ENCODE data around the gene G6PD. TPM values are rescaled to one million over a fixed set of nuclear protein-coding genes. Genes with fewer than 3 reads are reported as not detected.
"Not testable (repeated sequence)": the region's sequence is repeated elsewhere in the genome, so short reads cannot be mapped to it uniquely, and the experiment has no call there.

G6PD gene
- polyA plus RNA-seq, 4 donors, result 10.5 to 23.4 (median 13.3) TPM

GRCh38 chrX:154507673-154508383 is 38.8 kb downstream of the G6PD start:
- WGBS, 3 donors, result 82 to 89% (median 87%) methylated on average over 13 to 24 of the region's 24 CpGs
- Histone ChIP-seq H3K36me3 (ENCODE audit: control insufficient read depth in 3 of 3, insufficient read depth in 2 of 3, low read depth in 1 of 3, low read length in 3 of 3) (peaks cover 1 to 60% (median 2%) of the 10 kb centered on the region in 3 donors), H3K4me3 (ENCODE audit: low read depth in 1 of 3, low read length in 3 of 3) (no peak overlapping the region), H3K27ac (ENCODE audit: low read depth in 1 of 3, low read length in 2 of 3) (no peak overlapping the region), H3K27me3 (ENCODE audit: control insufficient read depth in 3 of 3, insufficient read depth in 3 of 3, low read length in 3 of 3) (no peaks in the 10 kb centered on the region), H3K4me1 (ENCODE audit: control insufficient read depth in 3 of 3, insufficient read depth in 2 of 3, low read depth in 1 of 3, low read length in 2 of 3) (no peaks in the 10 kb centered on the region), H3K9me3 (ENCODE audit: control insufficient read depth in 2 of 2, insufficient read depth in 1 of 2, low read depth in 1 of 2, low read length in 1 of 2) (no peaks in the 10 kb centered on the region)
- no peak for DNase-seq
- FAIRE-seq, result no peak

DNA sequence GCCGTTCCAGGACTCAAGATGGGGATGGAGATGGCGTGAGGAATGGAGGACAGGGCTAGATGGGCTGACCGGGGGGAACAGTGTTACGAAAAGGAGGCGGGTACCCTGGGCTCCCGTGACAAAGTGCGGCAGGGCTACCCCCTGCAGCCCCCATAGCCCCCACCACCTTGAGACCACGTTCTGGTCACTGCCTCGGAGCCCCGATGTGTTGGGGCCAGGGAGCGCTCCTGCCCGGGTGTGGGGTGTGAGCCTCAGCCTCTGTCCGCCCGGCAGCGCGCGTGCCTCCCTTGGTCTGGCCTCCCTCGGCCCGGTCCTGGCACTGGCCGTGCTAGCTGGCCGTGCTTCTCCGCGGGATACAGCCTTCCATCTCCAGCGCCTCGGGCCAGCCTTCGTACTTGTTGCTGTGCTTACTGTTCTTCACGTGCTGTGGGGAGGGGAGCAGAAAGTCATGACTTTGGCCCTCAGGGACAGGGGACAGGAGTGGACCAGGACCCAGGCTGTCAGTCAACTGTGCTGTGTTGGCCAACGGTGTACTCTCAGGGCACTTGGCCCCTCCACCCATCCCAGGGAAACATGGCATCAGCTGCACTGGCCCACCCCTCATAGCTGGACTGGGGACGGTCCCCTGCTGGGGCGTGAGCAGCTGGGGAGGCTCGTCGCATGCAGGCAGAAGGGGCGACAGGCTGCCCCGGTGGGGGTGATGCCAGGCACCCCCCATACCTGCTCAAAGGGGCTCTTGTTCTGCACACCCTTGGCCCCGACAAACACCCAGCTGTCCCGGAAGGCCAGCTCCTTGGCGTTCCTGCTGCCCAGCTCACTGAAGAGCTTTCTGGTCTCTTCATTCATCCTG is 39.9 kb downstream of the G6PD start:
- no peak overlapping the region for H3K4me3 ChIP-seq (ENCODE audit: low read depth in 1 of 3, low read length in 3 of 3)
- no peaks in the 10 kb centered on the region for H3K9me3 ChIP-seq (ENCODE audit: control insufficient read depth in 2 of 2, insufficient read depth in 1 of 2, low read depth in 1 of 2, low read length in 1 of 2)
- 90 to 94% (median 93%) methylated on average over 24 to 37 of the region's 37 CpGs for WGBS, 3 donors
- peaks cover 1 to 52% (median 2%) of the 10 kb centered on the region in 3 donors for H3K36me3 ChIP-seq (ENCODE audit: control insufficient read depth in 3 of 3, insufficient read depth in 2 of 3, low read depth in 1 of 3, low read length in 3 of 3)
- FAIRE-seq, result no peak
- no peaks in the 10 kb centered on the region for H3K4me1 ChIP-seq (ENCODE audit: control insufficient read depth in 3 of 3, insufficient read depth in 2 of 3, low read depth in 1 of 3, low read length in 2 of 3)
- no peak for DNase-seq
- H3K27ac ChIP-seq (ENCODE audit: low read depth in 1 of 3, low read length in 2 of 3), result no peak overlapping the region
- H3K27me3 ChIP-seq (ENCODE audit: control insufficient read depth in 3 of 3, insufficient read depth in 3 of 3, low read length in 3 of 3), result no peaks in the 10 kb centered on the region

DNA sequence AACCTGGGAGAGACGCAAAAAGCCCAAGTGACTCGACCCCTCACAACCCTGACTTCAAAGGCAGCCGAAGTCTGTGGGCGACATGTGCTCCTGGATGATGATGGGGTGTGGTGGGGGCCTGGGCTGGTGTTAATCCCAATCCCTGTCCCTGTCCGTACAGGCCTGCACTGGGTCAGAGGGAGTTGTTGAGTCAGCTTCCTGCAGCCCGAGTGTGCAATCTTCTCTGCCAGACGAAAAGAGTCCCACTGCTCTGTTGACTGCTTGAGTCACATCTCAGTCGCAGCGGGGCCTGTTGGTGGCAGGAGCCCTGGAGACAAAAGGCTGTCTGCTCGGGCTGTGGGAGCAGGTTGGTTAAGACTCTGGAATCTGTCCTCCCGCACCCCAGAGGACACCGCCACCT is 40.9 kb downstream of the G6PD start:
- no peak overlapping the region for H3K27ac ChIP-seq (ENCODE audit: low read depth in 1 of 3, low read length in 2 of 3)
- H3K36me3 ChIP-seq (ENCODE audit: control insufficient read depth in 3 of 3, insufficient read depth in 2 of 3, low read depth in 1 of 3, low read length in 3 of 3), result peaks cover 1 to 46% (median 2%) of the 10 kb centered on the region in 3 donors
- WGBS, 3 donors, result 84 to 88% (median 86%) methylated on average over 11 to 12 of the region's 12 CpGs
- no peak for FAIRE-seq
- no peaks in the 10 kb centered on the region for H3K27me3 ChIP-seq (ENCODE audit: control insufficient read depth in 3 of 3, insufficient read depth in 3 of 3, low read length in 3 of 3)
- no peak for DNase-seq
- H3K4me3 ChIP-seq (ENCODE audit: low read depth in 1 of 3, low read length in 3 of 3), result no peak overlapping the region
- H3K9me3 ChIP-seq (ENCODE audit: control insufficient read depth in 2 of 2, insufficient read depth in 1 of 2, low read depth in 1 of 2, low read length in 1 of 2), result no peaks in the 10 kb centered on the region
- no peaks in the 10 kb centered on the region for H3K4me1 ChIP-seq (ENCODE audit: control insufficient read depth in 3 of 3, insufficient read depth in 2 of 3, low read depth in 1 of 3, low read length in 2 of 3)

- H3K4me3 ChIP-seq (ENCODE audit: low read depth in 1 of 3, low read length in 3 of 3), result no peak overlapping the region
- DNase-seq, result no peak
These were observed 43.7 kb downstream of the G6PD start for GRCh38 chrX:154502989-154503388.

GRCh38 chrX:154502098-154502497 is 44.5 kb downstream of the G6PD start:
- FAIRE-seq, result no peak
- H3K9me3 ChIP-seq (ENCODE audit: control insufficient read depth in 2 of 2, insufficient read depth in 1 of 2, low read depth in 1 of 2, low read length in 1 of 2), result no peaks in the 10 kb centered on the region
- H3K27me3 ChIP-seq (ENCODE audit: control insufficient read depth in 3 of 3, insufficient read depth in 3 of 3, low read length in 3 of 3), result no peaks in the 10 kb centered on the region
- no peak for DNase-seq
- H3K27ac ChIP-seq (ENCODE audit: low read depth in 1 of 3, low read length in 2 of 3), result no peak overlapping the region
- WGBS, 3 donors, result 81 to 87% (median 83%) methylated on average over 8 of the region's 8 CpGs
- H3K36me3 ChIP-seq (ENCODE audit: control insufficient read depth in 3 of 3, insufficient read depth in 2 of 3, low read depth in 1 of 3, low read length in 3 of 3), result peaks cover 0 to 19% (median 0%) of the 10 kb centered on the region in 3 donors
- no peaks in the 10 kb centered on the region for H3K4me1 ChIP-seq (ENCODE audit: control insufficient read depth in 3 of 3, insufficient read depth in 2 of 3, low read depth in 1 of 3, low read length in 2 of 3)
- no peak overlapping the region for H3K4me3 ChIP-seq (ENCODE audit: low read depth in 1 of 3, low read length in 3 of 3)

More at GRCh38 chrX:154502989-154503388, 43.7 kb downstream of the G6PD start:
- WGBS, 3 donors, result 71 to 83% (median 83%) methylated on average over 3 of the region's 3 CpGs
- Histone ChIP-seq H3K36me3 (ENCODE audit: control insufficient read depth in 3 of 3, insufficient read depth in 2 of 3, low read depth in 1 of 3, low read length in 3 of 3) (peaks cover 0 to 28% (median 2%) of the 10 kb centered on the region in 3 donors), H3K27ac (ENCODE audit: low read depth in 1 of 3, low read length in 2 of 3) (no peak overlapping the region), H3K4me1 (ENCODE audit: control insufficient read depth in 3 of 3, insufficient read depth in 2 of 3, low read depth in 1 of 3, low read length in 2 of 3) (no peaks in the 10 kb centered on the region), H3K27me3 (ENCODE audit: control insufficient read depth in 3 of 3, insufficient read depth in 3 of 3, low read length in 3 of 3) (no peaks in the 10 kb centered on the region), H3K9me3 (ENCODE audit: control insufficient read depth in 2 of 2, insufficient read depth in 1 of 2, low read depth in 1 of 2, low read length in 1 of 2) (no peaks in the 10 kb centered on the region)
- no peak for FAIRE-seq

DNA sequence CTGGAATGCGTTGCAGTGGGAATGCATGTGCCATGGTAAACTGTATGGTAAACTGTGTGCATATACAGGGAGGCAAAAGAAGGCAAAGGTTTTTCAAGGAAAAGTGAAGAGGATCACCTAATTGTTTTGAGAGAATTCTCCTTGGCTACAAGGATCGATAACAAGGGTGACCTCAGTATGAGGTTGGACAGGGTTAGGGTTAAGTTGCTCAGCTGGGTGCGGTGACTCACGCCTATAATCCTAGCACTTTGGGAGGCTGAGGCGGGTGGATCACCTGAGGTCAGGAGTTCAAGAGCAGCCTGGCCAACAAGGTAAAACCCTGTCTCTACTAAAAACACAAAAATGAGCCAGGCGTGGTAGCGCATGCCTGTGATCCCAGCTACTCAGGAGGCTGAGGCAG is 45.2 kb downstream of the G6PD start:
- FAIRE-seq; H3K9me3 ChIP-seq (ENCODE audit: control insufficient read depth in 2 of 2, insufficient read depth in 1 of 2, low read depth in 1 of 2, low read length in 1 of 2); H3K4me1 ChIP-seq (ENCODE audit: control insufficient read depth in 3 of 3, insufficient read depth in 2 of 3, low read depth in 1 of 3, low read length in 2 of 3); H3K27ac ChIP-seq (ENCODE audit: low read depth in 1 of 3, low read length in 2 of 3); H3K4me3 ChIP-seq (ENCODE audit: low read depth in 1 of 3, low read length in 3 of 3); DNase-seq; H3K27me3 ChIP-seq (ENCODE audit: control insufficient read depth in 3 of 3, insufficient read depth in 3 of 3, low read length in 3 of 3): not testable (repeated sequence)
- peaks cover 0 to 13% (median 0%) of the 10 kb centered on the region in 3 donors for H3K36me3 ChIP-seq (ENCODE audit: control insufficient read depth in 3 of 3, insufficient read depth in 2 of 3, low read depth in 1 of 3, low read length in 3 of 3)
- WGBS, 3 donors, result 71 to 91% (median 76%) methylated on average over 7 of the region's 7 CpGs

- not testable (repeated sequence) for H3K4me3 ChIP-seq (ENCODE audit: low read depth in 1 of 3, low read length in 3 of 3); H3K27ac ChIP-seq (ENCODE audit: low read depth in 1 of 3, low read length in 2 of 3); H3K27me3 ChIP-seq (ENCODE audit: control insufficient read depth in 3 of 3, insufficient read depth in 3 of 3, low read length in 3 of 3); H3K4me1 ChIP-seq (ENCODE audit: control insufficient read depth in 3 of 3, insufficient read depth in 2 of 3, low read depth in 1 of 3, low read length in 2 of 3); H3K9me3 ChIP-seq (ENCODE audit: control insufficient read depth in 2 of 2, insufficient read depth in 1 of 2, low read depth in 1 of 2, low read length in 1 of 2); DNase-seq; FAIRE-seq; H3K36me3 ChIP-seq (ENCODE audit: control insufficient read depth in 3 of 3, insufficient read depth in 2 of 3, low read depth in 1 of 3, low read length in 3 of 3)
- 66 to 91% (median 78%) methylated on average over 4 of the region's 4 CpGs for whole genome bisulfite sequencing, 3 donors
These were observed 50.0 kb downstream of the G6PD start for GRCh38 chrX:154496591-154497137.

DNA sequence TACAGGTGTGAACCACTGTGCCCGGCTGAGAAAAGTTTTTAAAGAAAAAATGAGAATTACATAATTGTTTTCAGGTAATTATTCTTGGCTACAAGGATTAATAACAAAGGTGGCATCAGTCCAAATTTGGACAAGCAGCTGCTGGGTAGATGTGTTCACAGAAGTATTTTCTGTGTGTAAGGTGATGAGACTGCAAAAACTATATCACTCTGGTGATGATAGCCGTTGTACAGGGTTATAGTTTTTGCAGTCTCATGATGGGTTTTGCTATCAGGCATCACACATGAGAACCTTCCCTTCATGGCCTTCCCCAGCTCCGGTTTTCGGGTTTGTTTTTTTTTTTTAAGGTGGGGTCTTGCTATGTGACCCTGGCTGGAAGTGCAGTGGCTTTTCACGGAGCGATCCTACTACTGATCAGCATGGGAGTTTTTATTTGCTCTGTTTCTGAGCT is 51.1 kb downstream of the G6PD start:
- 73 to 83% (median 79%) methylated on average over 6 of the region's 6 CpGs for WGBS, 3 donors
- H3K27ac ChIP-seq (ENCODE audit: low read depth in 1 of 3, low read length in 2 of 3), result no peak overlapping the region
- no peaks in the 10 kb centered on the region for H3K4me1 ChIP-seq (ENCODE audit: control insufficient read depth in 3 of 3, insufficient read depth in 2 of 3, low read depth in 1 of 3, low read length in 2 of 3)
- H3K9me3 ChIP-seq (ENCODE audit: control insufficient read depth in 2 of 2, insufficient read depth in 1 of 2, low read depth in 1 of 2, low read length in 1 of 2), result no peaks in the 10 kb centered on the region
- H3K27me3 ChIP-seq (ENCODE audit: control insufficient read depth in 3 of 3, insufficient read depth in 3 of 3, low read length in 3 of 3), result no peaks in the 10 kb centered on the region
- no peaks in the 10 kb centered on the region for H3K36me3 ChIP-seq (ENCODE audit: control insufficient read depth in 3 of 3, insufficient read depth in 2 of 3, low read depth in 1 of 3, low read length in 3 of 3)
- H3K4me3 ChIP-seq (ENCODE audit: low read depth in 1 of 3, low read length in 3 of 3), result no peak overlapping the region
- FAIRE-seq, result no peak
- no peak for DNase-seq
